GM23248 (cell line): Measurements from ENCODE around the gene PYDC1.

ENCODE experiments used
- EZH2 ChIP-seq: fragments of 200-600 bp; sonication (generic); IDR thresholded peaks from 2 replicates; pipeline ENCODE4 v1.6.1; 2018; ENCODE audit warnings: antibody characterized with exemption, mild to moderate bottlenecking; ENCODE audit not compliant: insufficient read depth, poor library complexity, severe bottlenecking
- EZH2phosphoT487 ChIP-seq: fragments of 200-600 bp; sonication (generic); IDR thresholded peaks from 2 replicates; pipeline ENCODE4 v1.6.1; 2018; ENCODE audit warnings: antibody characterized with exemption, moderate library complexity, mild to moderate bottlenecking, low read depth; ENCODE audit not compliant: insufficient read depth

DNA sequence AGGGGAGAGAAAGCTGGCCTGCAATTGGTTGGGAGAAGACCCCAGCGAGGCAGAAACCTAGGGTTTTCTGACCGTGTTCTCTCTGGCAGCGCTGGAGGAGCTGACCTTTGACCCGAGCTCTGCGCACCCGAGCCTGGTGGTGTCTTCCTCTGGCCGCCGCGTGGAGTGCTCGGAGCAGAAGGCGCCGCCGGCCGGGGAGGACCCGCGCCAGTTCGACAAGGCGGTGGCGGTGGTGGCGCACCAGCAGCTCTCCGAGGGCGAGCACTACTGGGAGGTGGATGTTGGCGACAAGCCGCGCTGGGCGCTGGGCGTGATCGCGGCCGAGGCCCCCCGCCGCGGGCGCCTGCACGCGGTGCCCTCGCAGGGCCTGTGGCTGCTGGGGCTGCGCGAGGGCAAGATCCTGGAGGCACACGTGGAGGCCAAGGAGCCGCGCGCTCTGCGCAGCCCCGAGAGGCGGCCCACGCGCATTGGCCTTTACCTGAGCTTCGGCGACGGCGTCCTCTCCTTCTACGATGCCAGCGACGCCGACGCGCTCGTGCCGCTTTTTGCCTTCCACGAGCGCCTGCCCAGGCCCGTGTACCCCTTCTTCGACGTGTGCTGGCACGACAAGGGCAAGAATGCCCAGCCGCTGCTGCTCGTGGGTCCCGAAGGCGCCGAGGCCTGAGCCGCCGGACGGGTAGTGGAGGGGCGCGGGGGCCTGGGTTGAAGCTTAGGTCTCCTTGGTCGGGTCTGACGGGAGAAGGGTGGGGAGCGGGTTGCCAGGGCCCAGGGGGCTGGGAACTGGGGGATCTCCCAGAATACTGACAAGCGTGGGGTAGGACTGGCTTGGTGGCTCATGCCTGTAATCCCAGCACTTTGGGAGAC is 7.4 kb upstream of the PYDC1 start:
- TF ChIP-seq EZH2: no peak
- no peak for TF ChIP-seq EZH2phosphoT487
